ENCODE measurements around the gene DLG2.
A peak's percentile ranks its signal among the peaks of the same experiment; 100 is the strongest.

The DLG2 gene

GRCh38 chr11:85187992-85188391 lies 439.2 kb downstream of the DLG2 start:
- no peak overlapping the region for H3K4me3 ChIP-seq (ENCODE audit: low read depth, low read length)
- DNase-seq (ENCODE audit: low read depth) = no peak
- TF ChIP-seq, protein P1, sequence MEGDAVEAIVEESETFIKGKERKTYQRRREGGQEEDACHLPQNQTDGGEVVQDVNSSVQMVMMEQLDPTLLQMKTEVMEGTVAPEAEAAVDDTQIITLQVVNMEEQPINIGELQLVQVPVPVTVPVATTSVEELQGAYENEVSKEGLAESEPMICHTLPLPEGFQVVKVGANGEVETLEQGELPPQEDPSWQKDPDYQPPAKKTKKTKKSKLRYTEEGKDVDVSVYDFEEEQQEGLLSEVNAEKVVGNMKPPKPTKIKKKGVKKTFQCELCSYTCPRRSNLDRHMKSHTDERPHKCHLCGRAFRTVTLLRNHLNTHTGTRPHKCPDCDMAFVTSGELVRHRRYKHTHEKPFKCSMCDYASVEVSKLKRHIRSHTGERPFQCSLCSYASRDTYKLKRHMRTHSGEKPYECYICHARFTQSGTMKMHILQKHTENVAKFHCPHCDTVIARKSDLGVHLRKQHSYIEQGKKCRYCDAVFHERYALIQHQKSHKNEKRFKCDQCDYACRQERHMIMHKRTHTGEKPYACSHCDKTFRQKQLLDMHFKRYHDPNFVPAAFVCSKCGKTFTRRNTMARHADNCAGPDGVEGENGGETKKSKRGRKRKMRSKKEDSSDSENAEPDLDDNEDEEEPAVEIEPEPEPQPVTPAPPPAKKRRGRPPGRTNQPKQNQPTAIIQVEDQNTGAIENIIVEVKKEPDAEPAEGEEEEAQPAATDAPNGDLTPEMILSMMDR (conservative IDR thresholded peaks at IDR 0.05; ENCODE audit: low read depth, low read length) = no peak

- TF ChIP-seq, protein P1 (conservative IDR thresholded peaks at IDR 0.05; ENCODE audit: low read depth, low read length) = no peak
- DNase-seq (ENCODE audit: low read depth) = no peak
Observed at GRCh38 chr11:85184721-85185120, 442.4 kb downstream of the DLG2 start.

GRCh38 chr11:85182441-85183387 lies 444.4 kb downstream of the DLG2 start:
- TF ChIP-seq, protein P1 (conservative IDR thresholded peaks at IDR 0.05; ENCODE audit: low read depth, low read length) = peak; percentile 63
- no peak overlapping the region for H3K4me3 ChIP-seq (ENCODE audit: low read depth, low read length)
- peak; percentile 65 for DNase-seq (ENCODE audit: low read depth)

More at GRCh38 chr11:85184721-85185120, 442.4 kb downstream of the DLG2 start:
- no peak overlapping the region for H3K4me3 ChIP-seq (ENCODE audit: low read depth, low read length)

- DNase-seq (ENCODE audit: low read depth) = peak; percentile 17
- H3K4me3 ChIP-seq (ENCODE audit: low read depth, low read length) = no peak overlapping the region
- TF ChIP-seq, protein P1 (conservative IDR thresholded peaks at IDR 0.05; ENCODE audit: low read depth, low read length) = no peak
Observed at GRCh38 chr11:85180528-85180927, 446.6 kb downstream of the DLG2 start.

- peak; percentile 12 for DNase-seq (ENCODE audit: low read depth)
- TF ChIP-seq, protein P1 (conservative IDR thresholded peaks at IDR 0.05; ENCODE audit: low read depth, low read length) = no peak
- no peak overlapping the region for H3K4me3 ChIP-seq (ENCODE audit: low read depth, low read length)
Observed at GRCh38 chr11:85171648-85172257, 455.4 kb downstream of the DLG2 start.

DNA sequence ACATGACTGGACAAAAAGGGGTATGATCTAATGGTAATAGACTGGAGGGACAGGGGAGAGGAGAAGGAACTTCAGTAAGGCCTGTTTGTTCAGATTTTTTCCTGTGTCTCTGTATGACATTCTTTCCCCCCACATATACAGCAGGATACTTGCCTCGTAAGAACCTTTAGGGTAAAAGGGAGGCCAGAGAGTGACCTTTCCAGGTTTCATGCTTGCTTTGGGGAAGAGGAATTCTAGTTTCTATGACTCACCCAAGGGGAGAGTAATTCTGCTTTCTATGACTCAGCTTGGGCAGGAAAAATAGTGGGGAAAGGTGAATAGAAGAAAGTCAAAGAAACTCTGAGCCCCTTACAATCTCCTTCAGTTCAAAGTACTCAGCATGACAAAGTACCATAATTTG lies 457.0 kb downstream of the DLG2 start:
- peak; percentile 63 for DNase-seq (ENCODE audit: low read depth)
- H3K4me3 ChIP-seq (ENCODE audit: low read depth, low read length) = no peak overlapping the region
- TF ChIP-seq, protein P1 (conservative IDR thresholded peaks at IDR 0.05; ENCODE audit: low read depth, low read length) = no peak

Data from choroid plexus epithelial cell (primary cell).